ENCODE measurements around the gene ADPRHL1. TPM values are rescaled to one million over a fixed set of nuclear protein-coding genes. Genes with fewer than 3 reads are reported as not detected.

Gene ADPRHL1
- polyA plus RNA-seq, 1 donor (not counting 4 experiments of a cell fraction or from before 2014, with no cell fraction given): 1.2 TPM

- TF ChIP-seq CTCF (optimal IDR thresholded peaks at IDR 0.05 in 1 of 3, IDR thresholded peaks at IDR 0.05 in 1 of 3, conservative IDR thresholded peaks at IDR 0.05 in 1 of 3; ENCODE audit: extremely low read depth in 1 of 3, insufficient read depth in 2 of 3, low read length in 3 of 3): no peak
- TF ChIP-seq EZH2 (IDR thresholded peaks at IDR 0.05; ENCODE audit: low read length): no peak
- H3K4me3 ChIP-seq (ENCODE audit: control insufficient read depth in 2 of 3, extremely low read depth in 1 of 3, insufficient read depth in 2 of 3, low read depth in 1 of 3, low read length in 3 of 3): no peak overlapping the region
These were observed 41.9 kb downstream of the ADPRHL1 start for GRCh38 chr13:113411216-113412023.

GRCh38 chr13:113410472-113411201 is 42.7 kb downstream of the ADPRHL1 start:
- H3K9ac ChIP-seq (ENCODE audit: control insufficient read depth, extremely low read depth, insufficient read depth, low read length): no peak overlapping the region
- H3K27ac ChIP-seq (ENCODE audit: control insufficient read depth, insufficient read depth, low read length): no peak overlapping the region

More at GRCh38 chr13:113411216-113412023, 41.9 kb downstream of the ADPRHL1 start:
- no peak for FAIRE-seq
- H3K79me2 ChIP-seq (ENCODE audit: control insufficient read depth, insufficient read depth, low read length): no peaks in the 10 kb centered on the region
- H3K9me1 ChIP-seq (ENCODE audit: control insufficient read depth, extremely low read depth, insufficient read depth, low read length): no peaks in the 10 kb centered on the region
- no peak overlapping the region for H3K27ac ChIP-seq (ENCODE audit: control insufficient read depth, insufficient read depth, low read length)
- no peak overlapping the region for H3K9ac ChIP-seq (ENCODE audit: control insufficient read depth, extremely low read depth, insufficient read depth, low read length)
- H3K4me1 ChIP-seq (ENCODE audit: control insufficient read depth, extremely low read depth, insufficient read depth, low read length): no peaks in the 10 kb centered on the region
- H3K36me3 ChIP-seq (ENCODE audit: control insufficient read depth in 2 of 2, extremely low read depth in 1 of 2, insufficient read depth in 2 of 2, low read length in 2 of 2): no peaks in the 10 kb centered on the region
- no peaks in the 10 kb centered on the region for H4K20me1 ChIP-seq (ENCODE audit: control insufficient read depth, extremely low read depth, insufficient read depth, low read length)
- H3K9me3 ChIP-seq (ENCODE audit: control insufficient read depth, low read depth, low read length): no peaks in the 10 kb centered on the region
- H2AFZ ChIP-seq (ENCODE audit: control insufficient read depth, low read length): no peak overlapping the region
- no peak for DNase-seq (ENCODE audit: low read depth, low spot score)
- dilution Hi-C loops (cut with MboI; ENCODE audit: extremely low pct_ligation_motif_present, low sequenced_read_pairs): no loop called here
- no peak overlapping the region for H3K4me2 ChIP-seq (ENCODE audit: control insufficient read depth, extremely low read depth, insufficient read depth, low read depth, low read length)
- H3K27me3 ChIP-seq (ENCODE audit: control insufficient read depth, extremely low read depth, insufficient read depth, low read length): peaks cover 14% of the 10 kb centered on the region

More at GRCh38 chr13:113410472-113411201, 42.7 kb downstream of the ADPRHL1 start:
- H3K9me3 ChIP-seq (ENCODE audit: control insufficient read depth, low read depth, low read length): no peaks in the 10 kb centered on the region
- no peaks in the 10 kb centered on the region for H3K36me3 ChIP-seq (ENCODE audit: control insufficient read depth in 2 of 2, extremely low read depth in 1 of 2, insufficient read depth in 2 of 2, low read length in 2 of 2)
- no peaks in the 10 kb centered on the region for H3K9me1 ChIP-seq (ENCODE audit: control insufficient read depth, extremely low read depth, insufficient read depth, low read length)
- DNase-seq (ENCODE audit: low read depth, low spot score) (no peak), FAIRE-seq (no peak)
- H3K4me1 ChIP-seq (ENCODE audit: control insufficient read depth, extremely low read depth, insufficient read depth, low read length): no peaks in the 10 kb centered on the region
- peaks cover 21% of the 10 kb centered on the region for H3K27me3 ChIP-seq (ENCODE audit: control insufficient read depth, extremely low read depth, insufficient read depth, low read length)
- H2AFZ ChIP-seq (ENCODE audit: control insufficient read depth, low read length): no peak overlapping the region
- TF ChIP-seq CTCF (optimal IDR thresholded peaks at IDR 0.05 in 1 of 3, IDR thresholded peaks at IDR 0.05 in 1 of 3, conservative IDR thresholded peaks at IDR 0.05 in 1 of 3; ENCODE audit: extremely low read depth in 1 of 3, insufficient read depth in 2 of 3, low read length in 3 of 3): no peak
- TF ChIP-seq EZH2 (IDR thresholded peaks at IDR 0.05; ENCODE audit: low read length): no peak
- H4K20me1 ChIP-seq (ENCODE audit: control insufficient read depth, extremely low read depth, insufficient read depth, low read length): no peaks in the 10 kb centered on the region
- H3K4me3 ChIP-seq (ENCODE audit: control insufficient read depth in 2 of 3, extremely low read depth in 1 of 3, insufficient read depth in 2 of 3, low read depth in 1 of 3, low read length in 3 of 3): no peak overlapping the region
- no peak overlapping the region for H3K4me2 ChIP-seq (ENCODE audit: control insufficient read depth, extremely low read depth, insufficient read depth, low read depth, low read length)
- H3K79me2 ChIP-seq (ENCODE audit: control insufficient read depth, insufficient read depth, low read length): no peaks in the 10 kb centered on the region
- dilution Hi-C loops (cut with MboI; ENCODE audit: extremely low pct_ligation_motif_present, low sequenced_read_pairs): no loop called here

Measured in keratinocyte (primary cell).